Measurements from ENCODE around the gene CRTC2. TPM values are rescaled to one million over a fixed set of nuclear protein-coding genes. Genes with fewer than 3 reads are reported as not detected.

CRTC2 gene
- total RNA-seq, 1 experiment from 2014 or later, result 33.8 TPM

GRCh38 chr1:153932156-153933131 lies 26.0 kb downstream of the CRTC2 start:
- TF ChIP-seq TCF7L2 (IDR thresholded peaks at IDR 0.05; ENCODE audit: borderline replicate concordance, extremely low read depth, insufficient read depth, insufficient read length) (no peak), FOSL1 (IDR thresholded peaks at IDR 0.05; ENCODE audit: low read depth) (no peak), ZFX (IDR thresholded peaks at IDR 0.05) (no peak), POLR2A (IDR thresholded peaks at IDR 0.05; ENCODE audit: borderline replicate concordance, extremely low read depth, insufficient read depth, insufficient read length) (no peak)
- H3K36me3 ChIP-seq (ENCODE audit: control insufficient read depth in 1 of 2, insufficient read depth in 2 of 2, low read length in 2 of 2), result peaks cover 13 to 22% of the 10 kb centered on the region in 2 experiments; a peak in 3 of 4 replicates
- no peaks in the 10 kb centered on the region for H4K20me1 ChIP-seq (ENCODE audit: insufficient read depth)
- no peak for ATAC-seq
- no TSS peak for BruUV-seq (replicated peaks)
- POLR2A ChIA-PET, result no interaction called here
- no peak for DNase-seq (ENCODE audit: low read depth, low spot score)
- no peaks in the 10 kb centered on the region for H3K9me2 ChIP-seq (ENCODE audit: insufficient read depth)
- RAD21 ChIA-PET (ENCODE audit: low non-redundant PET in 1 of 2, low total read pairs in 2 of 2, uncharacterized antibody in 2 of 2, unreplicated experiment in 2 of 2), result no interaction called here
- H2AFZ ChIP-seq (ENCODE audit: low read depth, low read length, poor library complexity, severe bottlenecking), result no peak overlapping the region
- H3K79me2 ChIP-seq (ENCODE audit: insufficient read depth, low read length), result no peaks in the 10 kb centered on the region
- no peaks in the 10 kb centered on the region for H3K9me3 ChIP-seq (ENCODE audit: control insufficient read depth in 1 of 2, insufficient read depth in 1 of 2, low read depth in 1 of 2, low read length in 2 of 2)
- CTCF ChIA-PET, result no interaction called here
- no peaks in the 10 kb centered on the region for H3K4me1 ChIP-seq (ENCODE audit: control insufficient read depth in 1 of 2, insufficient read depth in 2 of 2, low read length in 2 of 2)
- no peaks in the 10 kb centered on the region for H3K27me3 ChIP-seq (ENCODE audit: insufficient read depth, low read length)
- no peak overlapping the region for H3K4me2 ChIP-seq (ENCODE audit: low read length)
- intact Hi-C loops (cut with micrococcal nuclease), result no loop called here
- no peak overlapping the region for H3K27ac ChIP-seq (ENCODE audit: low read depth, low read length)
- no peak overlapping the region for H3K4me3 ChIP-seq (replicated peaks in 1 of 2; ENCODE audit: low read depth in 1 of 2, low read length in 2 of 2)
- no peak overlapping the region for H3K9ac ChIP-seq (ENCODE audit: low read length)

- Histone ChIP-seq H3K27me3 (ENCODE audit: insufficient read depth, low read length) (no peaks in the 10 kb centered on the region), H3K4me3 (replicated peaks in 1 of 2; ENCODE audit: low read depth in 1 of 2, low read length in 2 of 2) (no peak overlapping the region), H4K20me1 (ENCODE audit: insufficient read depth) (no peaks in the 10 kb centered on the region), H3K4me1 (ENCODE audit: control insufficient read depth in 1 of 2, insufficient read depth in 2 of 2, low read length in 2 of 2) (no peaks in the 10 kb centered on the region), H3K9me2 (ENCODE audit: insufficient read depth) (no peaks in the 10 kb centered on the region), H3K27ac (ENCODE audit: low read depth, low read length) (no peak overlapping the region), H3K9ac (ENCODE audit: low read length) (no peak overlapping the region), H2AFZ (ENCODE audit: low read depth, low read length, poor library complexity, severe bottlenecking) (no peak overlapping the region), H3K36me3 (ENCODE audit: control insufficient read depth in 1 of 2, insufficient read depth in 2 of 2, low read length in 2 of 2) (peaks cover 5 to 11% of the 10 kb centered on the region in 2 experiments; a peak in 3 of 4 replicates), H3K9me3 (ENCODE audit: control insufficient read depth in 1 of 2, insufficient read depth in 1 of 2, low read depth in 1 of 2, low read length in 2 of 2) (no peaks in the 10 kb centered on the region), H3K4me2 (ENCODE audit: low read length) (no peak overlapping the region), H3K79me2 (ENCODE audit: insufficient read depth, low read length) (no peaks in the 10 kb centered on the region)
- peak; percentile 55; the same call in 1 of the 2 replicates for ATAC-seq
- intact Hi-C loops (cut with micrococcal nuclease), result no loop called here
- TF ChIP-seq CEBPB (IDR thresholded peaks at IDR 0.05; ENCODE audit: low read depth) (no peak), CTCF (IDR thresholded peaks at IDR 0.05 in 2 of 3, conservative IDR thresholded peaks at IDR 0.05 in 1 of 3; ENCODE audit: borderline replicate concordance in 1 of 3, insufficient read depth in 1 of 3, low read depth in 2 of 3, low read length in 2 of 3) (peak in 1 of 3 experiments; percentile 27; a peak in 2 of 6 replicates)
- ChIA-PET POLR2A (no interaction called here), RAD21 (ENCODE audit: low non-redundant PET in 1 of 2, low total read pairs in 2 of 2, uncharacterized antibody in 2 of 2, unreplicated experiment in 2 of 2) (no interaction called here), CTCF (no interaction called here)
- no TSS peak for BruUV-seq (replicated peaks)
- DNase-seq (ENCODE audit: low read depth, low spot score), result no peak
Observed at GRCh38 chr1:153929981-153930948, 28.1 kb downstream of the CRTC2 start.
